Fibroblast of lung (primary cell): Measurements from ENCODE around the gene STIL. TPM values are rescaled to one million over a fixed set of nuclear protein-coding genes. Genes with fewer than 3 reads are reported as not detected.

Experiments
- DNase-seq, 2 donors: peaks; one replicate each; pipeline versions ENCODE4 v3.0.0 to v3.0.0-alpha.2; 2010; ENCODE audit warnings: low read depth in 2 of 2
- H2AFZ ChIP-seq: 2 replicates; pipeline ENCODE4 v1.5.1; 2012; ENCODE audit warnings: low read length, control low read depth, inconsistent platforms
- H3K27ac ChIP-seq: 2 replicates; pipeline ENCODE4 v1.5.1; 2011; ENCODE audit warnings: low read length, control low read depth; ENCODE audit not compliant: insufficient read depth
- H3K27me3 ChIP-seq: 2 replicates; pipeline ENCODE4 v1.5.1; 2011; ENCODE audit warnings: mild to moderate bottlenecking, low read length; ENCODE audit not compliant: control insufficient read depth, insufficient read depth
- H3K36me3 ChIP-seq: 2 replicates; pipeline ENCODE4 v1.5.1; 2011; ENCODE audit warnings: low read length; ENCODE audit not compliant: control insufficient read depth, insufficient read depth
- H3K4me1 ChIP-seq: 2 replicates; pipeline ENCODE4 v1.5.1; 2011; ENCODE audit warnings: low read length; ENCODE audit not compliant: control insufficient read depth, insufficient read depth; ENCODE audit errors: extremely low read depth
- H3K4me2 ChIP-seq: 2 replicates; pipeline ENCODE4 v1.5.1; 2011; ENCODE audit warnings: low read length, control low read depth; ENCODE audit not compliant: insufficient read depth; ENCODE audit errors: extremely low read depth
- H3K4me3 ChIP-seq, 4 experiments: fragments of 200-600 bp in 1 of 4; sonication (generic) in 1 of 4; replicated peaks in 1 of 4; 2 replicates each; pipeline ENCODE4 v1.5.1; 2011 to 2016; ENCODE audit warnings: low read length in 4 of 4, low read depth in 3 of 4, mild to moderate bottlenecking in 3 of 4, control low read depth in 2 of 4, inconsistent platforms in 1 of 4, mixed read lengths in 1 of 4; ENCODE audit not compliant: insufficient read depth in 1 of 4; ENCODE audit errors: control extremely low read depth in 1 of 4
- H3K79me2 ChIP-seq: 2 replicates; pipeline ENCODE4 v1.5.1; 2012; ENCODE audit warnings: mild to moderate bottlenecking, low read length, inconsistent platforms; ENCODE audit not compliant: control insufficient read depth, insufficient read depth
- H3K9ac ChIP-seq: 2 replicates; pipeline ENCODE4 v1.5.1; 2011; ENCODE audit warnings: mild to moderate bottlenecking, low read length, control low read depth; ENCODE audit not compliant: insufficient read depth
- H3K9me3 ChIP-seq: 2 replicates; pipeline ENCODE4 v1.5.1; 2012; ENCODE audit warnings: low read depth, low read length; ENCODE audit not compliant: control insufficient read depth, insufficient read depth
- H4K20me1 ChIP-seq: 2 replicates; pipeline ENCODE4 v1.5.1; 2011; ENCODE audit warnings: low read length; ENCODE audit not compliant: control insufficient read depth, insufficient read depth; ENCODE audit errors: extremely low read depth
- CTCF ChIP-seq, 2 donors: IDR thresholded peaks in 1 of 2; conservative IDR thresholded peaks in 1 of 2; 1 replicate in 1 of 2; 2 replicates in 1 of 2; pipeline ENCODE4 v1.5.1; 2011 to 2012; ENCODE audit warnings: low read length in 2 of 2, control low read depth in 1 of 2, inconsistent platforms in 1 of 2, low read depth in 1 of 2, mild to moderate bottlenecking in 1 of 2
- EZH2 ChIP-seq: IDR thresholded peaks from 2 replicates; pipeline ENCODE4 v1.5.1; 2012; ENCODE audit warnings: low read length, control low read depth, mild to moderate bottlenecking; ENCODE audit errors: missing control alignments
- polyA minus RNA-seq: library from RNA; depleted of rRNA, polyadenylated mRNA; stranded (reverse); fragments of >200 nt; gene quantifications from 2 replicates; pipeline ENCODE4 v1.2.3, GENCODE V29; 2011; ENCODE audit warnings: low replicate concordance
- polyA plus RNA-seq, 2 donors: library from polyadenylated mRNA; depleted of rRNA in 1 of 2; stranded (reverse) in 1 of 2; unstranded in 1 of 2; fragments of >200 nt; gene quantifications; 2 replicates each; pipeline ENCODE4 v1.2.1, GENCODE V29; 2011 to 2012; ENCODE audit warnings: missing spikeins in 1 of 2
- total RNA-seq: library from RNA; depleted of rRNA; stranded (reverse); fragments of >200 nt; gene quantifications from 2 replicates; pipeline ENCODE4 v1.2.1, GENCODE V29; 2014

The STIL gene
- total RNA-seq (3.1 and 5.8 TPM in 2 replicates), polyA plus RNA-seq (6.2 and 17.1 TPM in 2 replicates), polyA minus RNA-seq (3.1 and 6.0 TPM in 2 replicates)
- polyA plus RNA-seq (2012), result 2.6 and 7.3 TPM in 2 replicates

DNA sequence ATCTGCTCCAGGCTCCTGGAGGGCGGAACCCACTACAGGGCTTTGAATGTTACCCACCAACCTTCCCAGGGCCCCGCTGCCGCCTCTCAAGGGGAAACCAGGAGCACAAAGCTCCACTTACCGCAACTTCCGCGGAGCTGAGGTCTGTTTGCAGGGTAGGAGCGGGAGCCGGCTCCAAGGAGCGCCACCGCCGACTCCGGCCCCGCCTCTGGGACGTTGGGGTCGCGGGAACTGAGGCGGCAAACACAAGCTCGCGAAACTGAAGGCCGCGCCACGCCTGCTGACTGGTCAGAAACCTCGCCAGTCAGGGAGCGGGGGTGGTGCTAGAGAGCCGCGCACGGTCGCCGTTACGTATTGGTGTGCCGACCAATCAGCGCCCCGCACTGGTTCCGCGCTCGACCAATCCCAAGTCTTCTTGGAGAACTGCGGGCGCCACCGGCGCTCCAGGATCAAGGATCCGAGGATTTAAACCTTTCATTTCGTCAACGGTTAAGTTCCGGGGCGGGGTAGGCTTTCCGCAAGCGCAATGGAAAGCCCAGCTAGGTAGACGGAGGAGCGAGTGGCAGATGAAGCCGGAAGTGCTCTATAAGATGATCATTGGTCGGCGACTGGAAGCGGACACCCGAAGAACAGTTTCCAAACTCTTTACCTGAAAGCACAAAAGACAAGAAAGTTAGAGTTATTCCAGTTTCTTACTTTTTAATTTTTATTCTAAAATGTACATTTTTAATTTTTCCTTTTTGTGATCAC lies at the start of gene STIL:
TSS of gene STIL (minus strand) at position 233 of the 750 bp plus-strand sequence. CDS start 3,828 bp downstream, outside the sequence.
- Histone ChIP-seq H3K4me2 (peak within 1 kb of the TSS; percentile 82), H4K20me1 (no peaks in the 10 kb centered on the region), H3K36me3 (no peaks in the 10 kb centered on the region), H3K27ac (peak within 1 kb of the TSS; percentile 89), H2AFZ (peak within 1 kb of the TSS; percentile 73), H3K4me1 (peaks cover 4% of the 10 kb centered on the region), H3K9me3 (no peaks in the 10 kb centered on the region), H3K79me2 (peaks cover 39% of the 10 kb centered on the region), H3K27me3 (no peaks in the 10 kb centered on the region), H3K4me3 (peak within 1 kb of the TSS; percentile 70 to 99 (median 81)), H3K9ac (peak within 1 kb of the TSS; percentile 59)
- DNase-seq, result peak; percentile 99 to 100
- no peak for TF ChIP-seq EZH2
- TF ChIP-seq CTCF (conservative IDR thresholded peaks at IDR 0.05 in 1 of 2, IDR thresholded peaks at IDR 0.05 in 1 of 2; ENCODE audit: low read depth in 1 of 2, low read length in 2 of 2), result peak in 1 of 2 donors; percentile 4

GRCh38 chr1:47362828-47363227 lies 48.9 kb upstream of the STIL start:
- Histone ChIP-seq H3K27ac (no peak overlapping the region), H2AFZ (no peak overlapping the region), H3K79me2 (peaks cover 17% of the 10 kb centered on the region), H3K9me3 (no peaks in the 10 kb centered on the region), H3K4me3 (no peak overlapping the region), H3K4me1 (no peaks in the 10 kb centered on the region), H3K27me3 (no peaks in the 10 kb centered on the region), H3K9ac (no peak overlapping the region), H3K36me3 (no peaks in the 10 kb centered on the region), H4K20me1 (no peaks in the 10 kb centered on the region), H3K4me2 (no peak overlapping the region)
- TF ChIP-seq CTCF (conservative IDR thresholded peaks at IDR 0.05 in 1 of 2, IDR thresholded peaks at IDR 0.05 in 1 of 2; ENCODE audit: low read depth in 1 of 2, low read length in 2 of 2) (no peak), EZH2 (no peak)
- no peak for DNase-seq

DNA sequence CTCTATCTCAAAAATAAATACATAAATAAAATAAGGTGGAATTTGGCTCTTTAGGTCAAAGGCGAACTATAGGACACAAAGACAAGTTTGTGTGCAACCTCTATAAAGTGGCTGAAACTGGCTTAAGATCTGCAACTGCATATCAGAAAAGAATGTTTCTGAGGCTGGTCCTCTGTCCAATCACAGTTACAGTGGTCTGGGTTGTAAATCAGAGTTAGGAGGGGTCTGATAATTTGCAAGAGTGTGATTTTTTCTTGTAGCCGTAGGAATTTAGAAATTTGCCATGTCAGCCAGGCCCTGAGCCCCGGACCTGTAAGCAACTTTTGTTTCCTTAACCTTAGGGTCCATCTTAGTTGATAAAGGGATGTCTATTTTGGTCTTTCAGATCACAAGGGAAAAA lies 47.4 kb upstream of the STIL start:
- no peaks in the 10 kb centered on the region for H3K36me3 ChIP-seq
- no peaks in the 10 kb centered on the region for H3K4me1 ChIP-seq
- DNase-seq, result no peak
- peaks cover 24% of the 10 kb centered on the region for H3K79me2 ChIP-seq
- no peaks in the 10 kb centered on the region for H3K27me3 ChIP-seq
- H3K9ac ChIP-seq, result no peak overlapping the region
- H4K20me1 ChIP-seq, result no peaks in the 10 kb centered on the region
- no peak overlapping the region for H3K27ac ChIP-seq
- H2AFZ ChIP-seq, result no peak overlapping the region
- H3K4me3 ChIP-seq, result no peak overlapping the region
- TF ChIP-seq CTCF (conservative IDR thresholded peaks at IDR 0.05 in 1 of 2, IDR thresholded peaks at IDR 0.05 in 1 of 2; ENCODE audit: low read depth in 1 of 2, low read length in 2 of 2) (no peak), EZH2 (no peak)
- no peaks in the 10 kb centered on the region for H3K9me3 ChIP-seq
- H3K4me2 ChIP-seq, result no peak overlapping the region
